Stimulated activated CD8-positive, alpha-beta memory T cell treated with anti-CD3 and anti-CD28 coated beads, Interleukin-2, amount 100 ng/mL, for 48 hours (primary cell): ENCODE measurements around the gene FBN3.
"Not testable (repeated sequence)": the region's sequence is repeated elsewhere in the genome, so short reads cannot be mapped to it uniquely, and the experiment has no call there.

Source experiments
- DNase-seq, 2 donors: peaks; one replicate each; pipeline ENCODE4 v3.0.0-alpha.2; 2020; ENCODE audit warnings: low read depth in 2 of 2

Gene FBN3

DNA sequence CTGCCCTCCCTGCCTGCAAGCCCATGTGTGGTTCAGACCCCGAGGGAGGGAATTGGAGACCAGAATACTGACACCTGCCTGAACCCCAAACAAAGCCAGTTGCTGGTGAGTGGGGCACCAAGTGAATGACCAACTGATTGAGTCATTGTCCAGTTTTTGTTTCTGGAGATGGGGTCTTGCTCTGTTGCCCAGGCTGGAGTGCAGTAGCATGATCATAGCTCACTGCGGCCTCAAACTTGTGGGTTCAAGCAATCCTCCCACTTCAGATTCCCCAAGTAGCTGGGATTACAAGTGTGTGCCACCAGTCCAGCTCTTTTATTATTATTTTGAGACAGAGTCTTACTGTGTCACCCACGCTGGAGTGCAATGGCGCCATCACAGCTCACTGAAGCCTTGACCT lies 92.9 kb downstream of the FBN3 start:
- no peak for DNase-seq

- no peak for DNase-seq
Measured at GRCh38 chr19:8054169-8054568, 95.2 kb downstream of the FBN3 start.

DNA sequence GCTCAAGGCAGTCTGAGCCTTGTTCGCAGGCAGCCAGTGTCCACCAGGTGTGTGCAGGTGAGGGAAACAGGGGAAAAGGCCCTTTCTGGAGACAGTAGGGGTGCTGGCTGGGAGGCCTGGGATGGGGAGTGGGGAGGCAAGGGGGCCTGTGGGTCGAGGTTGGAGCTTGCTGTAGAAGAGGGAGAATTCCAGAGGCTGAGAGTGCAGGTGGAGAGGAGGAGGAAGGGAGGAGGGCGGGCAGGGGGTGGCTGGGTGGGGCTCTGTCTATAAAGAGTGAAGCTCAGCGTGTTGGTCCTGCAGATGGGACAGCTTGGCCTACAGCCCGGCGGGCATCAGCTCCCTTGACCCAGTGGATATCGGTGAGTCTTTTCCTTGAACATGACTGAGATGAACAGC lies 96.9 kb downstream of the FBN3 start, which contains the start of gene CCL25:
TSS of gene CCL25 (plus strand) at position 297 of the 396 bp plus-strand sequence. CDS start 290 bp downstream, outside the sequence.
- DNase-seq, result no peak

DNA sequence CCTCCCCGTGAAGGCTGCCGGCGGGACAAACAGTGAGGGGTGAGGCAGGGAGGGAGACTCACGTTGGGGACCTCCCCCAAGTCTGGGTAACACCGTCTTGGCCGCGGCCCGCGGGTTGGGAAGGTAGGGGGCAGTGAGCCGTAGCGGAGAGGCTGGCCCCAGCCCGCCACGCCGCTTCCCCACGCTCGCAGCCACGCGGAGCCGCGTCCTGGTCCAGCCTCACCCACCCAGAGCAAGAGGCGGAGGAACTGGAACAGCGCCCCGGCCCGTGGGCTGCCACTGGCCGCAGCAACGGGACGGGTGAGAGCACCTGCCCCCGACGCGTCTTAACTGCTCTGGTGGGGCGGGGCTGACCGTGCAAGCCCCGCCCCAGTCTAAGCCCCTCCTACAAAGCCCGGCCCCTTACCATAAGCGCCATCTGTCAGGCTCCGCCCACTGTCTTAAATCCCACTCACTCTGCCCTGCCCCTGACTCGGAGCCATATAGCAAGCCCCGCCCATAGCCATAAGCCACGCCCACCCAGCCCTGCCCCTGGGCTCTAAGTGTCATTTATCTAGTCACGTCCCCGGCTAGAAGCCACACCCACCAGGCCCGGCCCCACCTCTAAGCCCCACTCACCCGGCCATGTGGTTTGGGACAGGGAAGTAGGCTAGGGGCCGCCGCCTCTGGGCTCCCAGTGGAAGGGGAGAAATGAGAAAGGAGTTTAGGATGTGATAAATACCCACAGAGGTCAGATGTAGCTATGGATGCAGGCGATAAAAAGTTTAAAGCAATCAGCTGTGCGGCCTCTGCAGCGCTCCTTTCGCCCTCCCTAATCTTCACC lies 98.9 kb downstream of the FBN3 start:
- DNase-seq, result peak; percentile 77 to 94

- no peak for DNase-seq
Measured at GRCh38 chr19:8046569-8047165, 102.7 kb downstream of the FBN3 start.

DNA sequence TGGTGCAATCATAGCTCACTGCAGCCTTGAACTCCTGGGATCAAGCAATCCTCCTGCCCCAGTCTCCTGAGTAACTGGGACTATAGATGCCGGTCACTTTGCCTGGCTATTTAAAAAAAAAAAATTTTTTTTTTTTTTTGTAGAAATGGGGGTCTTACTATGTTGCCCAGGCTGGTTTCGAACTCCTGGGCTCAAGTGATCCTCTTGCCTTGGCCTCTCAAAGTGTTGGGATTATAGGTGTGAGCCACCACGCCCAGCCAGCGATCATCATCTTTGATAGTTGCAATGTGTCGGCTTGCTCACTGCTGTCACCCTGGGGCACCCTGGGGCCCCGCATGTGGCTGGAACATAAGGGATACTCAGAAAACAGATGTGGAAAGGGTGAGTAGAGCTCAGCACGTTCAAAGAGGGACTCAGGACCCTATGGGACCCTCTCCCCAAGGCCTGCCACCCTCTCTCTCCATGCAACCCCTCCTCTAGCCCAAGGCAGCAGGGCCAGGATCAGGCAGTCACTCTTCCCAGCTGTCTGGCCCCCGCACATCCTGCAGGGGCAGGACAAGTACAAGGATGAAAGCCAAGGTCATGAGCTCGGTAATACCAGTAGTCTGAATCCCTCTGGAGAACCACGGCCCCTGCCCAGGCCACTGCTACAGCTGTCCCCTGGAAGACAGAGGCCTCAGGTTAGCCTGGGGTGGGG lies 103.4 kb downstream of the FBN3 start:
- DNase-seq, result no peak

DNA sequence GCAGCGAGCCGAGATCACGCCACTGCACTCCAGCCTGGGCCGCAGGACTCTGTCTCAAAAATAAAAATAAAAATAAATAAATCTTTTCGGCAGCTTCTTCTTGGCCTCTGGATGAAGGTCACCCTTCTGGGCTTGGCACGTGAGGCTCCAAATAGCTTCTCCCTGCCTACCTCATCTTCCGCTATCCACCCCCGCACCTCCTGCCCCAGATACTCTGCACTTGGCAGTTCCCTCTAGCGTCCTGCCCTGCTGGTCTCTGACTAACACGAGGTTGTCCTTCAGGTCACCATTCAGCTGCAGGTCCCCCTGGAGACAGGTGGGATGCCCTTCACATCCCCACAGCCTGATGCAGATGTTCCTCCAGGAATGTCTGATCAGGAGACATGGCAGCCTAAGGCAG lies 105.4 kb downstream of the FBN3 start:
- DNase-seq, result no peak

GRCh38 chr19:8042900-8043299 lies 106.5 kb downstream of the FBN3 start:
- no peak for DNase-seq

- DNase-seq, result no peak
Measured at GRCh38 chr19:8041531-8041931, 107.9 kb downstream of the FBN3 start.

GRCh38 chr19:8039231-8039630 lies 110.2 kb downstream of the FBN3 start:
- DNase-seq, result no peak

DNA sequence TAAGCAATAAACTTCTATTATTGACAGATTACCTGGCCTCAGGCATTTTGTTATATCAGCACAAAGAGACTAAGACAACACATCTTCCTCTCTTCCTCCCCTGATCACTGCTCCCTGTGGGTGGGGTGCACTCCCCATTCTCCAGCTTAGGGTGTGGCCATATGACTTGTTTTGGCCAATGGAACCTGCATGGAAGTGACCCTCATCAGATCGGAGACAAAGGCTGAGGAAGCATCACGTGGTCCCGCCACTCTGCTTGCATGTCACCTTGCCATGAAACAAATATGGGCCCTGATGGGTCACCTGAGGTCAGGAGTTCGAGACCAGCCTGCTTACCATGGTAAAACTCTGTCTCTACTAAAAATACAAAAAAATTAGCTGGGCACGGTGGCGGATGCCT lies 110.6 kb downstream of the FBN3 start:
- no peak for DNase-seq

DNA sequence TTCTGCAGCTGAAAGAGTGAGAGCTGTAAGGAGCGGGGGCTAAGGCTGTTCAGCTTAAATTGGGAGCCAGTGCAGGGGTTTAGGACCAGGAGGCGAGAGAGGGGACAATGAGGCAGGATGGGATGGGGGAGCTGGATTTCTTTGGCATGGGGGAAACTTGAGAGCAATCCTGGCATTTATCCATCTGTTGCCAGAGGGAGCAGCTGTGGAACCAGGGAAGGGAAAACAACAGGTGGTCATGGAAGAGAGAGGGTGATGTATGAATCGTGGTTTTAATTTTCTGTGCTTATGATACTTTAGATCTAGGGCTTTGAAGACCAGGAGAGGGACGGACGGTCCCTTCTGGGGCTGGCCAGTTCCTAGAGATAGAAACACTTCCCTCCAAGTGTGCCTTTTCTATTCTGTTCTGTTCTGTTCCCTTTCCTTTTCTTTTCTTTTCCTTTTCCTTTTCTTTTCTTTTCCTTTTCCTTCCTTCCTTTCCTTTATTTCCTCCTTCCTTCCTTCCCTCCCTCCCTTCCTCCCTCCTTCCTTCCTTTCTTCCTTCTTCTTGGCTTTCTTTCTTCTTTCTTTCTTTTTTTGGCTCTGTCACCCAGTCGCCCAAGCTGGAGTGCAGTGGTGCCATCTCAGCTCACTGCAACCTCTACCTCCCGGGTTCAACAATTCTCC lies 112.8 kb downstream of the FBN3 start:
- DNase-seq, result no peak

DNA sequence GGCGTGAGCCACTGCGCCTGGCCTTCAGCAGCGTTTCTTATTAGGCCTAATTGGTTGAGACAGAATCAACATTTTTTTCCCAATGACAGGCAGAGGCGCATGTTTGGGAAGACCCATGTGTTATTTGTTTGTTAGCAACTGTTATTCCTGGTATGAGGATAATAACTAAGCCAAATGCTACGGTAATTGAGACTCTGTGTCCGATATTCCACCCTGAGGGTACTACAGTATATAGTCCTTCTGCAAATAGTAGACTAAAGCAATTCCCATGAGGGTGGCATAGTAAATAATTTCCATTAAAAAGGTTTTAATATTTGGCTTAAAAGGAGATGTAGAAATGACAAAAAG lies 115.2 kb downstream of the FBN3 start:
- DNase-seq, result no peak

DNA sequence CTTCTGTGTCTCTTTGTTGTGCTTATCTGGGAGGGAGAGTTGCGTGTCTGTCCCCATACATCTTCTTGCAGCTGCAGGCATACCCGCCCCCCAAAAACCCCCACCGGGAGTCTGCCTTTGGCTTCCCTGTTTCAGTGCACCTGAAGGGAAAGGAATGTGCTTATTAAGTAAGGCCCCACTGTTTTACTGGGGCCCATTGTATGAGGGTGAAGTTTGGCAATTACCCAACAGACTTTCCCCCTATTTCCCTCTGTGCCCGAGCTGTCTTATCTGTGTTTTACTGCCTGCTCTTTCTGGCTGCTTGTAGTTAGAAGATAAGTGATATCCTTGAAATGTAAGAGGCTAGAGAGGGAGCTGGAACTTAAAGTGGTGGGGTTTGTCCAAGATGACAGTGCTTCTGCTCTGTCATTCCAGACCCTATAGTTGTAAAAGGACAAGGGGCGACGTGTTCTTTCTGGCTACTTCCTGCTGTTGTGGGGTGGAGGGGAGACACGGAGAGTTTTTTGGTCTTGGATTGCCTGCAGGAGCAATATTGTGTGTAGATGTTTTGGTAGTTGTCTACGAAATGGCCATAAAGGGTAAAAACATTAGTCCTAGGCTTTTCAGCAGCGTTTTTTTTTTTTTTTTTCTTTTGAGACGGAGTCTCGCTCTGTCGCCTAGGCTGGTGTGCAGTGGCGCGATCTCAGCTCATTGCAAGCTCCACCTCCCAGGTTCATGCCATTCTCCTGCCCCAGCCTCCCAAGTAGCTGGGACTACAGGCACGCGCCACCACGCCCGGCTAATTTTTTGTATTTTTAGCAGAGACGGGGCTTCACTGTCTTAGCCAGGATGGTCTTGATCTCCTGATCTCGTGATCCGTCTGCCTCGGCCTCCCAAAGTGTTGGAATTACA lies 115.9 kb downstream of the FBN3 start:
- DNase-seq, result not testable (repeated sequence)

DNA sequence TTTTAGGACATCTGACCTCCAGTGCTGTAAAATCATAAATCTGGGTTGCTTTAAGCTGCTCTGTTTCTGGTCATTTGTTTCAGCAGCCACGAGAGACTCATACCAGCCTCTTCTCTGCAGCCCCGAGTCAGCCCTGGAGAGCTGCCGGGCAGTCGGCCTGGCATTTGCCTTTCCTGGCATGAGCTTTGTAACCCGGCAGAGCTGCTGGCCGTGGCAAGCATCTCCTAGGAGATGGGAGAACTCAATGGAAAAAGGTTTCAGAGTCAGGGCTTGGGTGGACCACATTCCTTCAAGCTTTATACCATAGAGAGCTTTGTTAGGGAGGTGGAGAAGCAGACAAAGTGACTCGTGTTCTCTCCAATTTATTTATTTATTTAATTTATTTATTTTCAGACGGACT lies 118.4 kb downstream of the FBN3 start:
- no peak for DNase-seq

- DNase-seq, result no peak
Measured at GRCh38 chr19:8028951-8029491, 120.4 kb downstream of the FBN3 start.

- no peak for DNase-seq
Measured at GRCh38 chr19:8025316-8025715, 124.1 kb downstream of the FBN3 start.

GRCh38 chr19:8024256-8024655 lies 125.1 kb downstream of the FBN3 start:
- not testable (repeated sequence) for DNase-seq

DNA sequence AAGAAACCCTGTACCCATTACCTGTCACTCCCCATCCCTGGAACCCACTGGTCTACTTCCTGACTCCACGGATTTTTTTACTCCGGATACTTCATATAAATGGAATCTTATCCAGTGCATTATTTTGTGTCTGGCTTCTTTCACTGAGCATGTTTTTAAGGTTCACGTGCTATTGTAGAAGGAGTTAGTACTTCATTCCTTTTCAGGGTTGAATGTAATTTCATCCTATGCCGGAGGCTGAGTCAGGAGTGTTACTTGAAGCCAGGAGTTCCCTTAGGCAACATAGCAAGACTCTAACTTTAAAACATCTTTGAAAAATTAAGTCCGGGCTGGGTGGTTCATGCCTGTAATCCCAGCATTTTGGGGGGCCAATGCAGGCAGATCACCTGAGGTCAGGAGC lies 126.0 kb downstream of the FBN3 start:
- DNase-seq, result no peak

DNA sequence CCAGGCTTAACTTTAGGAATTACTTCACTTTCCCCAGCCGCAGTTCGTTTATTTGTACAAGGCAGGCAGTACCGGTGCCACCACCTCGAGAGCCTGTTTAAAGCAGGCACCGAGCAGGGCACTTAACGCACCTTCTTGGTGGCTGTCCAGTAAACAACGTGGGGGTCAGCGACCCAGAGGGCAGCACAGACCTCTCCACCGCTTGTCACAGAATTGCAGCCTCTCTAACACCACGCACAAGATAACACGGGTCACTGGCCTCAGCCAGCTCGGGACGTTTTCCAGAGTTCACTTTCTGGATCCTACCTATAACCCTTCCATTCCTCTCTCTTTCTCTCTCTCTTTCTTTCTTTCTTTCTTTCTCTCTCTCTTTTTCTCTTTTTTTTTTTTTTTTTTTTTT lies 127.1 kb downstream of the FBN3 start:
- no peak for DNase-seq

GRCh38 chr19:8021374-8021773 lies 128.0 kb downstream of the FBN3 start:
- no peak for DNase-seq
